Lower lobe of right lung (tissue), 2 donors: ENCODE measurements around the gene SRC. TPM values are rescaled to one million over a fixed set of nuclear protein-coding genes. Genes with fewer than 3 reads are reported as not detected.

Source experiments
- ATAC-seq, 2 donors: fragments of 200-7000 bp; cut with Tn5 transposase; one replicate each; pipeline ENCODE4 v1.9.1; 2020 to 2022; ENCODE audit warnings: mild to moderate bottlenecking in 2 of 2, moderate library complexity in 2 of 2
- DNase-seq: peaks from one replicate; pipeline ENCODE4 v3.0.0-alpha.2; 2020
- H3K27ac ChIP-seq: fragments of 200-600 bp; one replicate; pipeline ENCODE4 v1.8.0; 2022
- H3K27me3 ChIP-seq: fragments of 200-600 bp; one replicate; pipeline ENCODE4 v1.8.0; 2022; ENCODE audit warnings: low read depth
- H3K36me3 ChIP-seq: fragments of 200-600 bp; one replicate; pipeline ENCODE4 v1.8.0; 2022; ENCODE audit warnings: mild to moderate bottlenecking
- H3K4me1 ChIP-seq: fragments of 200-600 bp; one replicate; pipeline ENCODE4 v1.8.0; 2022
- H3K4me3 ChIP-seq: fragments of 200-600 bp; one replicate; pipeline ENCODE4 v1.8.0; 2022; ENCODE audit warnings: mild to moderate bottlenecking
- H3K9me3 ChIP-seq: fragments of 200-600 bp; one replicate; pipeline ENCODE4 v1.8.0; 2022
- intact Hi-C: fragments of 100-400 bp; cut with DNase I; formaldehyde crosslinking; loops from one replicate; pipeline ENCODE4 v1.11.0; 2022
- total RNA-seq: library from RNA; stranded (reverse); fragmentation: NEBNext Ultra II Directional; extraction: Animal tissue kit (Norgen Biotek cat#: 25700); gene quantifications from one replicate; pipeline ENCODE4 v1.2.1, GENCODE V29; 2021
- TF ChIP-seq, protein P1 (sequence below): fragments of 200-600 bp; IDR thresholded peaks from one replicate; pipeline ENCODE4 v1.8.0; 2022; ENCODE audit warnings: antibody characterized with exemption, mild to moderate bottlenecking
- donor health status: DM: no; HTN: yes; CAD: no; lungs with severe emphysema.

The SRC gene
- total RNA-seq, 1 donor from 2014 or later: 72.7 TPM

- Histone ChIP-seq H3K4me1 (peaks cover 39% of the 10 kb centered on the region), H3K4me3 (no peak overlapping the region), H3K9me3 (no peaks in the 10 kb centered on the region), H3K36me3 (peaks cover 63% of the 10 kb centered on the region), H3K27me3 (no peaks in the 10 kb centered on the region), H3K27ac (no peak overlapping the region)
- intact Hi-C loops: no loop called here
- ATAC-seq (no peak), DNase-seq (no peak)
- TF ChIP-seq, protein P1, sequence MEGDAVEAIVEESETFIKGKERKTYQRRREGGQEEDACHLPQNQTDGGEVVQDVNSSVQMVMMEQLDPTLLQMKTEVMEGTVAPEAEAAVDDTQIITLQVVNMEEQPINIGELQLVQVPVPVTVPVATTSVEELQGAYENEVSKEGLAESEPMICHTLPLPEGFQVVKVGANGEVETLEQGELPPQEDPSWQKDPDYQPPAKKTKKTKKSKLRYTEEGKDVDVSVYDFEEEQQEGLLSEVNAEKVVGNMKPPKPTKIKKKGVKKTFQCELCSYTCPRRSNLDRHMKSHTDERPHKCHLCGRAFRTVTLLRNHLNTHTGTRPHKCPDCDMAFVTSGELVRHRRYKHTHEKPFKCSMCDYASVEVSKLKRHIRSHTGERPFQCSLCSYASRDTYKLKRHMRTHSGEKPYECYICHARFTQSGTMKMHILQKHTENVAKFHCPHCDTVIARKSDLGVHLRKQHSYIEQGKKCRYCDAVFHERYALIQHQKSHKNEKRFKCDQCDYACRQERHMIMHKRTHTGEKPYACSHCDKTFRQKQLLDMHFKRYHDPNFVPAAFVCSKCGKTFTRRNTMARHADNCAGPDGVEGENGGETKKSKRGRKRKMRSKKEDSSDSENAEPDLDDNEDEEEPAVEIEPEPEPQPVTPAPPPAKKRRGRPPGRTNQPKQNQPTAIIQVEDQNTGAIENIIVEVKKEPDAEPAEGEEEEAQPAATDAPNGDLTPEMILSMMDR: no peak
Measured at GRCh38 chr20:37310951-37311350, 35.0 kb upstream of the SRC start.

DNA sequence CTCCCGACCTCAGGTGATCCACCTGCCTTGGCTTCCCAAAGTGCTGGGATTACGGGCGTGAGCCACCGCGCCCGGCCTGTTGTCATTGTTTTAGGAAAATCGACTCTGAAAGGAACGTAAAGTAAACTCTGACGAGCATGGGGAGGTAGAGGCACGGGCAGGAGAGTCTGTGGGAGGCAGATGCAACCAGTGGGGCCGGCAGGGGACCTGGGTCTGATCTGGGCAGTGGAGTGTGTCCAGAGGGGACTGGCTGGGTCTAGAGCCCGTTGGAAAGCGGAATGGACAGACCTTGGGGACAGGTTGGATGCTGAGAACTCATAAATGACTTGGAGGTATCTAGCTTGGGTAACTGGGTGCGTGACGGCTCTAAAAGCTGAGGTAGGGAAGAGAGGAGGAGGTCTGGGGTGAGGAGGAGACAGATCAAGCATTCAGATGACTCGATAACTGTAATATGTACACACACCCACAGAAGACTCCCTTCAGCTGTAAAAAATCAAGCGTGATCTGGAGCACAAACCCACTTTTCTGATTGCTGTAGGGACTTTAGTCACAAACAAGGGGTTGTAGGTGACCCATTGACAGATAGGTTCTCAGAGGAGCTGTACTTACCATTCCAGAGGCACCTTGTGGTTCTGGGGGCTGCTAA lies 34.1 kb upstream of the SRC start:
- DNase-seq (no peak), ATAC-seq (no peak)
- H3K4me1 ChIP-seq: peaks cover 40% of the 10 kb centered on the region
- peaks cover 71% of the 10 kb centered on the region for H3K36me3 ChIP-seq
- TF ChIP-seq, protein P1: no peak
- no peak overlapping the region for H3K27ac ChIP-seq
- no peak overlapping the region for H3K4me3 ChIP-seq
- H3K9me3 ChIP-seq: no peaks in the 10 kb centered on the region
- intact Hi-C loops: no loop called here
- no peaks in the 10 kb centered on the region for H3K27me3 ChIP-seq

DNA sequence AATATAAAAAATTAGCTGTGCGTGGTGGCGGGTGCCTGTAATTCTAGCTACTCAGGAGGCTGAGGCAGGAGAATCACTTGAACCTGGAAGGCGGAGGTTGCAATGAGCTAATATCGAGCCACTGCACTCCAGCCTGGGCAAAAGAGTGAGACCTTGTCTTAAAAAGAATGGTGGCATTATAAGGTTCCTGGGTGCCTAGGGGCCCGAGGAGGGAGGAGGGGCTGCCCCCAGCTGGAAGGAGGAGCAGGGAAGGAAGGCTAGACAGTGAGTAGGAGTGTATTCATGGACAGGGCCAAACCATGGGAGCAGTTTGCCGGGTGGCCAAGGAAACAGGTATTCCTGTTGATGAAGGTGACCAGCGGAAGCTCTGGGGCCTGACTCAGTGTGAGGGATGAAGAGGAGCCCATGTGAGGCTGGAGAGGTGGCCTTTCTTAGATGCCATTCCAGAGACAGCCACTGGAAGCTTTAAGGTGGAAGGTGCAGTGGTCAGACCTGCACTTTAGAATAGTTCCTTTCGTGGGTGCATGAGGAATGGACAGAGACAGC lies 32.3 kb upstream of the SRC start:
- Histone ChIP-seq H3K4me3 (no peak overlapping the region), H3K27me3 (no peaks in the 10 kb centered on the region), H3K36me3 (peaks cover 68% of the 10 kb centered on the region), H3K4me1 (peaks cover 40% of the 10 kb centered on the region), H3K27ac (peak overlapping the region; percentile 47), H3K9me3 (no peaks in the 10 kb centered on the region)
- DNase-seq (no peak), ATAC-seq (no peak)
- intact Hi-C loops: no loop called here
- TF ChIP-seq, protein P1: no peak

DNA sequence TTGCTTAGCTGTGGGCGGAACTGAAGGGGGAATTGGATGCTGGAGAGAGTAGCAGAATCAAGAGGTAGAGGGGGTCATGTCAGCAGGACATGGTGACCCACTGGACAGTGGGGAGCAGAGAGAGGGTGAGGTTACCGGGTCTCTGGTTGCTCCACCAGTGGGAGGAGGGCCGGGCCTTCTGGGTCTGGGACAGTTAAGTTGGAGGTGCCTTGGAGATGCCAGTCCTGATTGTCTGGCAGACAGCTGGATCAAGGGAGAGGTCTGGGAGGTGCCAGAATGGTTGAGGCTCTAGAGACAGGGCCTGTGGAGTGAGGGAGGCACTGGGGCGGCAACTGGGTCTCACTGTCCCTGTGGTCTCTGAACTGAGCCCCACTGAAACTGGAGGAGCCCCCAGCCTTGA lies 31.8 kb upstream of the SRC start:
- no peaks in the 10 kb centered on the region for H3K27me3 ChIP-seq
- ATAC-seq (no peak), DNase-seq (no peak)
- H3K9me3 ChIP-seq: no peaks in the 10 kb centered on the region
- no peak overlapping the region for H3K4me3 ChIP-seq
- intact Hi-C loops: no loop called here
- TF ChIP-seq, protein P1: no peak
- H3K4me1 ChIP-seq: peaks cover 40% of the 10 kb centered on the region
- peak overlapping the region; percentile 47 for H3K27ac ChIP-seq
- H3K36me3 ChIP-seq: peaks cover 64% of the 10 kb centered on the region

DNA sequence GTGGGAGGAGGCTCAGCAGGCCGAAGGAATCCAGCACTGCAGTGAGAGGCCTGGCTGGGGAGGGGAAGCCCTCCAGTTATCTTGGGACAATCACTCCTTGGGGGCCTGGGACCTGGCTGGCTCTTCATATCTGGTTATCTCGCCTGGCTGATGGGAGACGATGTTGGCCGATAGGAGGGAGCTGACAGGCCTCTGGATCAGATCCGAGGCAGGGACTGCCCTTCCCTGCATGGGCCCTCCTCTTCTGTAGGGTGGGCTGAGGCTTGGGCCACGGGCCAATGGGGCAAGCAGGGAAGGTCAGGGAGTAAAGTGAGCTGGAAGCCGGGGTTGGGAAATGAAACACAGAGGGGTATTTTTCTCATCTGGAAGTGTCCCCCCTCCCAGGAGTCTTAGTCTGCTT lies 31.3 kb upstream of the SRC start:
- Histone ChIP-seq H3K4me1 (peaks cover 40% of the 10 kb centered on the region), H3K27me3 (no peaks in the 10 kb centered on the region), H3K9me3 (no peaks in the 10 kb centered on the region), H3K4me3 (no peak overlapping the region), H3K27ac (peak overlapping the region; percentile 47), H3K36me3 (peaks cover 59% of the 10 kb centered on the region)
- intact Hi-C loops: no loop called here
- DNase-seq (no peak), ATAC-seq (peak in 1 of 2 donors; percentile 29)
- TF ChIP-seq, protein P1: no peak
